Mesenchymal stem cell (in vitro differentiated cells and primary cell): ENCODE results near the gene DIS3L2.

Experiments used
- DNase-seq: peaks from one replicate; pipeline ENCODE4 v3.0.0-alpha.2; 2013
- H2AFZ ChIP-seq: one replicate; pipeline ENCODE4 v1.6.1; 2013; ENCODE audit warnings: low read depth, mild to moderate bottlenecking, control low read depth, inconsistent platforms, low read length, moderate library complexity
- H2AK5ac ChIP-seq: 2 replicates; pipeline ENCODE4 v1.6.1; 2013; ENCODE audit warnings: low read length, moderate library complexity, mild to moderate bottlenecking, inconsistent platforms; ENCODE audit not compliant: severe bottlenecking
- H2BK120ac ChIP-seq: one replicate; pipeline ENCODE4 v1.6.1; 2013; ENCODE audit warnings: low read depth, mild to moderate bottlenecking, inconsistent platforms, low read length, moderate library complexity
- H2BK12ac ChIP-seq, 2 experiments: one replicate each; pipeline ENCODE4 v1.6.1; 2013; ENCODE audit warnings: inconsistent platforms in 2 of 2, low read length in 2 of 2, mild to moderate bottlenecking in 2 of 2, moderate library complexity in 2 of 2, control low read depth in 1 of 2
- H2BK15ac ChIP-seq: one replicate; pipeline ENCODE4 v1.6.1; 2013; ENCODE audit warnings: mild to moderate bottlenecking, low read depth, inconsistent platforms; ENCODE audit not compliant: poor library complexity, severe bottlenecking
- H2BK5ac ChIP-seq: 2 replicates; pipeline ENCODE4 v1.6.1; 2013; ENCODE audit warnings: low read depth, mild to moderate bottlenecking, low read length, control low read depth, inconsistent platforms; ENCODE audit not compliant: poor library complexity, severe bottlenecking
- H3K14ac ChIP-seq, 2 experiments: one replicate each; pipeline ENCODE4 v1.6.1; 2013; ENCODE audit warnings: inconsistent platforms in 2 of 2, low read length in 2 of 2, control low read depth in 1 of 2, mild to moderate bottlenecking in 1 of 2, moderate library complexity in 1 of 2
- H3K18ac ChIP-seq, 2 experiments: one replicate each; pipeline ENCODE4 v1.6.1; 2013; ENCODE audit warnings: inconsistent platforms in 2 of 2, low read length in 2 of 2, control low read depth in 1 of 2, low read depth in 1 of 2, mild to moderate bottlenecking in 1 of 2
- H3K23ac ChIP-seq, 2 experiments: one replicate each; pipeline ENCODE4 v1.6.1; 2013; ENCODE audit warnings: inconsistent platforms in 2 of 2, low read length in 2 of 2, mild to moderate bottlenecking in 2 of 2, moderate library complexity in 2 of 2, control low read depth in 1 of 2
- H3K27ac ChIP-seq: 2 replicates; pipeline ENCODE4 v1.5.1; 2013; ENCODE audit warnings: mild to moderate bottlenecking, moderate library complexity, low read length, control low read depth, inconsistent platforms; ENCODE audit not compliant: poor library complexity, severe bottlenecking
- H3K27me3 ChIP-seq, 2 experiments: 2 replicates each; pipeline versions ENCODE4 v1.6.1 to v1.7.0; 2013; ENCODE audit warnings: low read length in 2 of 2, mild to moderate bottlenecking in 2 of 2, moderate library complexity in 2 of 2, control low read depth in 1 of 2, inconsistent platforms in 1 of 2; ENCODE audit not compliant: control insufficient read depth in 1 of 2, insufficient read depth in 1 of 2
- H3K36me3 ChIP-seq, 2 experiments: 2 replicates each; pipeline versions ENCODE4 v1.6.1 to v1.7.0; 2013; ENCODE audit warnings: low read length in 2 of 2, control low read depth in 1 of 2, inconsistent platforms in 1 of 2, low read depth in 1 of 2, mild to moderate bottlenecking in 1 of 2; ENCODE audit not compliant: insufficient read depth in 2 of 2, control insufficient read depth in 1 of 2
- H3K4ac ChIP-seq, 2 experiments: one replicate each; pipeline ENCODE4 v1.6.1; 2013; ENCODE audit warnings: inconsistent platforms in 2 of 2, low read length in 2 of 2, mild to moderate bottlenecking in 2 of 2, moderate library complexity in 2 of 2, control low read depth in 1 of 2, low read depth in 1 of 2
- H3K4me1 ChIP-seq: 2 replicates; pipeline ENCODE4 v1.6.1; 2013; ENCODE audit warnings: low read depth, low read length, control low read depth; ENCODE audit not compliant: control insufficient read depth, insufficient read depth
- H3K4me2 ChIP-seq: 2 replicates; pipeline ENCODE4 v1.6.1; 2013; ENCODE audit warnings: low read length, mild to moderate bottlenecking, inconsistent platforms; ENCODE audit not compliant: poor library complexity, severe bottlenecking
- H3K4me3 ChIP-seq, 2 experiments: 2 replicates each; pipeline versions ENCODE4 v1.5.1 to v1.7.0; 2013; ENCODE audit warnings: low read length in 2 of 2, mild to moderate bottlenecking in 2 of 2, control low read depth in 1 of 2, low read depth in 1 of 2; ENCODE audit not compliant: insufficient read depth in 1 of 2
- H3K79me1 ChIP-seq: replicated peaks from 2 replicates; pipeline ENCODE4 v1.6.1; 2013; ENCODE audit warnings: mild to moderate bottlenecking, control low read depth, low read length, inconsistent platforms; ENCODE audit not compliant: poor library complexity, severe bottlenecking
- H3K9ac ChIP-seq: 2 replicates; pipeline ENCODE4 v1.7.0; 2013; ENCODE audit warnings: mild to moderate bottlenecking, low read length, moderate library complexity
- H3K9me3 ChIP-seq: 2 replicates; pipeline ENCODE4 v1.7.0; 2013; ENCODE audit warnings: mild to moderate bottlenecking, low read length; ENCODE audit not compliant: control insufficient read depth
- H4K8ac ChIP-seq: one replicate; pipeline ENCODE4 v1.6.1; 2013; ENCODE audit warnings: inconsistent platforms, mild to moderate bottlenecking, low read length, moderate library complexity
- H4K91ac ChIP-seq: one replicate; pipeline ENCODE4 v1.6.1; 2013; ENCODE audit warnings: mild to moderate bottlenecking, low read length, inconsistent platforms
- WGBS: methylation state at CpG from one replicate; pipeline ENCODE4 v1.1.7; 2013; ENCODE audit warnings: mixed read lengths; 5-methylcytosine and 5-hydroxymethylcytosine counted together

Gene DIS3L2

DNA sequence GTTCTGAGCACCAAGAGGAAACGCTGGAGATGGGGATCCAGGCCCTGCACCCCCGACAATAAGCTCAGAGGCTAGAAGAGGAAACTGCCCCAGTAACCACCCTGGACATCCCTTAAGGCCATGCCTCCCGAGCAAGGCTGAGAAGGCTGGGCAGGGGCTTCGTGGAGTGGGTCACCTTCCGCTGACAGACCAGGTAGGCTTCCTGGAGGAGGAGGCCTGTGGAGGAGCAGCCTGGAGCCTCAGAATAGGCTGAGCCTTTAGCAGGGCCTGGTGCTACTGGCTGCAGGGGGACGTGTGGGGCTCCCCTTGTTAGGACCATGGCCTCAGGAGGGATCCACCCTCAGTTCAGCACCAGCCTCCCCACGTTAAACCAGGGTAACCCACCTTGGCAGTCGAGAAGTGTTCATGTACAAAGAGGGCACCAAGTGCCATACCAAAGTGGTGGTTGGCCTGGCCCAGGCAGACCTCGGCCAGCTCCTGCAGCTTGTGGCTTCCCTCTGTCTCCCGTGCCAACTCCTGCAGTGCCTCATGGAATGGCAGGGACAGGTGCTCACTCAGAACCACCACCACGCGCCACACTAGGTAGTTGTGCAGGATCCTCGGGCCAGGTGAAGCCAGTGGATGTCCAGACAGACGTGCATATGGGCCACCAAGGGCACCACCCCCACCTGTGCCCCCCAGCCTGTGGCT lies 388.6 kb downstream of the DIS3L2 start:
- no peak overlapping the region for H4K8ac ChIP-seq
- H3K14ac ChIP-seq, result no peak overlapping the region
- H2AK5ac ChIP-seq, result no peak overlapping the region
- H4K91ac ChIP-seq, result no peak overlapping the region
- H3K79me1 ChIP-seq, result no peaks in the 10 kb centered on the region
- no peak overlapping the region for H3K27ac ChIP-seq
- H3K18ac ChIP-seq, result no peak overlapping the region
- no peak overlapping the region for H2BK5ac ChIP-seq
- no peak overlapping the region for H3K23ac ChIP-seq
- DNase-seq, result no peak
- WGBS, result 89% methylated on average over 14 of the region's 14 CpGs
- H2BK12ac ChIP-seq, result no peak overlapping the region
- no peak overlapping the region for H2BK15ac ChIP-seq
- peaks cover 3% of the 10 kb centered on the region for H3K4me1 ChIP-seq
- no peak overlapping the region for H3K9ac ChIP-seq
- H3K4me2 ChIP-seq, result no peak overlapping the region
- no peaks in the 10 kb centered on the region for H3K36me3 ChIP-seq
- H3K4ac ChIP-seq, result no peak overlapping the region
- no peak overlapping the region for H2AFZ ChIP-seq
- H3K27me3 ChIP-seq, result peaks cover 26 to 77% of the 10 kb centered on the region in 2 experiments
- no peaks in the 10 kb centered on the region for H3K9me3 ChIP-seq
- H2BK120ac ChIP-seq, result no peak overlapping the region
- no peak overlapping the region for H3K4me3 ChIP-seq

DNA sequence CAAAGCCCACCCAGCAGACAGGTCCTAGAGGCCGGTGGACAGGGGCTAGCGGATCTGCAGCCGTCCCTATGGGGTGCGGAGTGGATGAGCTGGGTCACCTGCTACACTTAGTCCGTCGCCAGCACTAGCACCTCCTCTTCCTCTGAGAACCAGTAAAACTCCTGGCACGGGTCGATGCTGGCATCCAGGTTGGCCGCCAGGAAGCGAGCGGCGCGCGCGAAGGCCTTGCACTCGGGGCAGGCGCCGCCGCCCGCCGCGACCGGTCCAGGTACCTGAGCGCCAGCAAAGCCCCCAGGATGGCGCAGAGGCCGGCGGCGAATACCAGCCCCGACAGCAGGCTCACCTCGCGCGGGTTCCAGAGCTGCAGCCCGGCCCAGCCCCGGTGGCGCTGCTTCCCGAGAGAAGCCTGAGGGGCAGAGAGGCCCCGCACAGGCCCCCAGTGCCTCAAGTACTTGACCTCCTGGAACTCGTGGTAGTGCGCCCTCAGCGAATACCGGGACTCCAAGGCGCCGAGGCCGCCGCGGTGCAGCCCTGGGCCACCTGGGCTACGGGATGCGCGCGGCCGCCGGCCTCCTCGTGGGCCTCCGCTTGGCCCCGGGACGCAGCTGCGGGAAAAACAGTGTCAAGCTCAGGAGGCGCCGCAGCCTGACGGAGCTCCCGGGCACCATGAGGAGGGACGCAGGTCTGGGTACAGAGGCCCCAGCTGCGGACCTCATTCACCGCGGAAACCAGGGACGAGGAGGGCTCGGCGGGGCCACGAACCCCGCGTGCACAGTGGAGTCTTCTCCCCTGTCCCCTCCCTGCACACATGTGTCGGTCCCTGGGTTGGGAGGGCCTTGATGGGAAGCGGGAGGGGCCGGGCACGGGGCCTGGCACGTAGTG lies 389.5 kb downstream of the DIS3L2 start:
- Histone ChIP-seq H2BK12ac (no peak overlapping the region), H2AFZ (no peak overlapping the region), H3K9ac (no peak overlapping the region), H3K18ac (no peak overlapping the region), H2AK5ac (no peak overlapping the region), H3K14ac (no peak overlapping the region), H4K91ac (no peak overlapping the region), H3K4ac (no peak overlapping the region), H3K9me3 (no peaks in the 10 kb centered on the region), H3K4me2 (no peak overlapping the region), H4K8ac (no peak overlapping the region), H3K79me1 (no peaks in the 10 kb centered on the region), H3K23ac (no peak overlapping the region), H3K36me3 (no peaks in the 10 kb centered on the region), H3K27ac (no peak overlapping the region), H2BK5ac (no peak overlapping the region), H3K4me1 (peaks cover 3% of the 10 kb centered on the region), H2BK120ac (no peak overlapping the region), H3K4me3 (no peak overlapping the region), H3K27me3 (peaks cover 23 to 74% of the 10 kb centered on the region in 2 experiments), H2BK15ac (no peak overlapping the region)
- no peak for DNase-seq
- 85% methylated on average over 69 of the region's 76 CpGs for WGBS

DNA sequence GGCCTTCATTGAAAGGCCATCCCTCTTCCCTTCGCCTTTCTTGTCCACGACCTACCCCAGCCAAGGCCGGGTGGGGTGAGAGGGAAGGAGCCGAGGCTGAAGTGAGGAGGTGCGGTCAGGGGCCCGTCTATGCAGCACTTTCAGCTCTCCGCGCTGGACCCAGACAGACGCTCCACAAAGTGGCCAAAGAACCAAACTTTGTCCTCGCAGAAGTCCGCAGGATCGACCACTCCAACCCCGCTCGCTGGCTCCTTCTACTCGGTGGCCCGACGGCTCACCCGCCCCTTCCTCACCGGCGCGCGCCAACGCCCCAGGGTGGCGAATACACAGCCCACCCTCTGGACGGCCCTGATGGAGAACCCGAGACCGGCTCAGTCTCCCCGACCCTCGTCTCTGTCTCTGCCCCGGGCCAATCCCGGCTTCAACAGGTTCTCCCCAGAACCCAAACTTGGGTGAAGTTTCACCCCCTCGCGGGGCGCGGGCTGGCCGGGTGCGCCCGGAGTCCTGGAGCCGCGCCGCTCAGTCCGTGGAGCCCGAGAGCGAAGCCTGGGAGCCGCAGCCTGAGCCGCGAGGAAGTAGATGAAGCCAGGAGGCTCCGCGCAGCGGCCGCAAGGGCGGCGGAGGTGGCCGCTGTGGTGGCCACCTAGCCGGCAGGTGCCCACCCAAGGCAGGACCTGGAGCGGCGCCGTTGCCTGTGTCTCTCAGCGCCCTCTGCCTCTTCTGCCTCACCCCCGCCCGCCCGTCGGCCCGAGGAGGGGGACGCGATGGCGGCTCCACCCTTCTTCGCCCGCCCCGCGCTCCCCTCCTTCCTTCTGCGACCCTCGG lies 390.4 kb downstream of the DIS3L2 start:
- Histone ChIP-seq H3K9ac (no peak overlapping the region), H3K4me2 (no peak overlapping the region), H2BK15ac (no peak overlapping the region), H3K27me3 (peaks cover 23 to 74% of the 10 kb centered on the region in 2 experiments), H2BK12ac (no peak overlapping the region), H3K4me1 (peaks cover 3% of the 10 kb centered on the region), H4K8ac (no peak overlapping the region), H3K18ac (no peak overlapping the region), H3K9me3 (no peaks in the 10 kb centered on the region), H3K36me3 (no peaks in the 10 kb centered on the region), H4K91ac (no peak overlapping the region), H2BK5ac (no peak overlapping the region), H3K4ac (no peak overlapping the region), H2BK120ac (no peak overlapping the region), H3K79me1 (no peaks in the 10 kb centered on the region), H2AFZ (no peak overlapping the region), H3K14ac (no peak overlapping the region), H2AK5ac (no peak overlapping the region), H3K23ac (no peak overlapping the region), H3K27ac (no peak overlapping the region), H3K4me3 (no peak overlapping the region)
- DNase-seq, result no peak
- 91% methylated on average over 64 of the region's 73 CpGs for WGBS
